ENCODE measurements around the gene TMEM218. TPM values are rescaled to one million over a fixed set of nuclear protein-coding genes. Genes with fewer than 3 reads are reported as not detected.

TMEM218 gene
- total RNA-seq, 6 experiments from 2014 or later = 14.9 to 24.3 (median 20.7) TPM

DNA sequence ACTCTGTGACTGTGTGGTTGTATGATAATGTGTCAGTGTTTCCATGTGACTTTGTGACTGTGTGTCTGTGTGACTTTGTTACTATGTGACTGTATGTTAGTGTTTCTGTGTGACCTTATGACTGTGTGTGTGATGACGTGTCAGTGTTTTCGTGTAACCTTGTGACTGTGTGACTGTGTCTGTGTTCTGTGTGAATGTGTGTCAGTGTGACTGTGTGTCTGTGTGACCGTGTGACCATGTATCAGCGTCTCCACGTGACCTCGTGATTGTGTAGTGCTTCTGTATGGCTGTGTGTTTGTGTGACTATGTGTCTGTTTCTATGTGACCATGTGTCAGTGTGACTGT lies 43.6 kb upstream of the TMEM218 start:
- no peak for DNase-seq
- Mint-ChIP-seq H3K9me3 (no peaks in the 10 kb centered on the region), H3K4me1 (ENCODE audit: low read depth) (no peaks in the 10 kb centered on the region), H3K36me3 (ENCODE audit: low read depth) (no peaks in the 10 kb centered on the region), H3K27me3 (ENCODE audit: insufficient read depth) (peaks cover 30% of the 10 kb centered on the region), H3K4me3 (no peak overlapping the region), H3K27ac (no peak overlapping the region)
- TF ChIP-seq, protein P1, sequence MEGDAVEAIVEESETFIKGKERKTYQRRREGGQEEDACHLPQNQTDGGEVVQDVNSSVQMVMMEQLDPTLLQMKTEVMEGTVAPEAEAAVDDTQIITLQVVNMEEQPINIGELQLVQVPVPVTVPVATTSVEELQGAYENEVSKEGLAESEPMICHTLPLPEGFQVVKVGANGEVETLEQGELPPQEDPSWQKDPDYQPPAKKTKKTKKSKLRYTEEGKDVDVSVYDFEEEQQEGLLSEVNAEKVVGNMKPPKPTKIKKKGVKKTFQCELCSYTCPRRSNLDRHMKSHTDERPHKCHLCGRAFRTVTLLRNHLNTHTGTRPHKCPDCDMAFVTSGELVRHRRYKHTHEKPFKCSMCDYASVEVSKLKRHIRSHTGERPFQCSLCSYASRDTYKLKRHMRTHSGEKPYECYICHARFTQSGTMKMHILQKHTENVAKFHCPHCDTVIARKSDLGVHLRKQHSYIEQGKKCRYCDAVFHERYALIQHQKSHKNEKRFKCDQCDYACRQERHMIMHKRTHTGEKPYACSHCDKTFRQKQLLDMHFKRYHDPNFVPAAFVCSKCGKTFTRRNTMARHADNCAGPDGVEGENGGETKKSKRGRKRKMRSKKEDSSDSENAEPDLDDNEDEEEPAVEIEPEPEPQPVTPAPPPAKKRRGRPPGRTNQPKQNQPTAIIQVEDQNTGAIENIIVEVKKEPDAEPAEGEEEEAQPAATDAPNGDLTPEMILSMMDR (IDR thresholded peaks at IDR 0.05) = no peak

DNA sequence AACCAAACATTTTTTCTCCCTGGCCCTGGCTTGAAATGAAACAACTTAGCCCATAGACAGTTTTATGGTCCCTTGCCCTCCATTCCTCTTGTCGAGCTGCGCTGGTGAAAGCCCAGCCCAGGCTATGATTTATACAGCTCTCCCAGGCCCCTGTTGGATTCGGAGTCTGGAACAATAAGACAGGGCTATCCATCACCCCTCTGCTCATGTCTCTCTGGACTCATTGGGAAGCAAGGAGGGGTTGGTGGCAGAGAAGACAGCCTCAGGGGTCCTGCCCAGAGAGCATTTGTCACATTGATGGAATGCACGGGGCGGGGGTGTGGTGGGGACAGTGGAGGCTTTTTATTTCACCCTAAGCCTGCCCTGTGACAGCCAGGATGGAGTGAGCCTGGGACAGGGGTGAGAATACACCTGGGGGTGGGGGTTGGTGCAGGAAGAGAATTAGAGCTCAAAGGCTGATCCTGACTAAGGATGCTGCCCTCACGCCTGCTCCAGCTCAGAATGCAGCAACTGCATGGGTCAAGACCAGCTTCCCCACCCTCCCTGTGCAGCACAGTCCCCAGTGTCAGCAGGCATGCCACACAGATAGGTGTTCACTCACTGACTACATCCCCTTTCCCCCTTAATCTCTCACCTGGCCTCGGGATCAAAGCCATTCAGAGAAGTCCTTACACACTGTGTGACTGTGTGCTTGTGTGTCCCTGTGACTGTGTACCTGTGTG lies 43.1 kb upstream of the TMEM218 start:
- H3K4me3 Mint-ChIP-seq = no peak overlapping the region
- DNase-seq = no peak
- no peaks in the 10 kb centered on the region for H3K36me3 Mint-ChIP-seq (ENCODE audit: low read depth)
- no peak overlapping the region for H3K27ac Mint-ChIP-seq
- no peaks in the 10 kb centered on the region for H3K9me3 Mint-ChIP-seq
- H3K27me3 Mint-ChIP-seq (ENCODE audit: insufficient read depth) = peaks cover 27% of the 10 kb centered on the region
- TF ChIP-seq, protein P1 (IDR thresholded peaks at IDR 0.05) = no peak
- no peaks in the 10 kb centered on the region for H3K4me1 Mint-ChIP-seq (ENCODE audit: low read depth)

DNA sequence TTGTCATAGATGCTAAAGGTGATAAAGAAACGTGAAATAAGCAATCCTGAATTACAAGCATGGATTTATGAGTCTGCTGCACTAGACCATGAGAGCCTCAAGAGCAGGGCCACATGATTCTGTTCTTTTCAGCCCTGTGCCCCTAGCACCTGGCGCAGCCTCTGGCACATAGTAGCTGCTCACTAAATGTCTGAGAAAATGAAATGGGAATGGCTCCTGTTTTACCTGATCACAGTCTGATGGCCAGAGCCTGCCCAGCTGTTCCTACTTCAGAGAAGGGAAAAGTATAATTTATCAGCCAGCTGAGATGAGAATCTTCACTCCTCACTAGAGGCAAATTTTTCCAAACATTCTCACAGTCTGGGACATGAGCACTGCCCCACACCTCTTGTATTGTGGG lies 42.4 kb upstream of the TMEM218 start:
- H3K9me3 Mint-ChIP-seq = no peaks in the 10 kb centered on the region
- H3K4me1 Mint-ChIP-seq (ENCODE audit: low read depth) = no peaks in the 10 kb centered on the region
- TF ChIP-seq, protein P1 (IDR thresholded peaks at IDR 0.05) = no peak
- no peak overlapping the region for H3K27ac Mint-ChIP-seq
- no peak for DNase-seq
- H3K36me3 Mint-ChIP-seq (ENCODE audit: low read depth) = no peaks in the 10 kb centered on the region
- no peak overlapping the region for H3K4me3 Mint-ChIP-seq
- peaks cover 33% of the 10 kb centered on the region for H3K27me3 Mint-ChIP-seq (ENCODE audit: insufficient read depth)

DNA sequence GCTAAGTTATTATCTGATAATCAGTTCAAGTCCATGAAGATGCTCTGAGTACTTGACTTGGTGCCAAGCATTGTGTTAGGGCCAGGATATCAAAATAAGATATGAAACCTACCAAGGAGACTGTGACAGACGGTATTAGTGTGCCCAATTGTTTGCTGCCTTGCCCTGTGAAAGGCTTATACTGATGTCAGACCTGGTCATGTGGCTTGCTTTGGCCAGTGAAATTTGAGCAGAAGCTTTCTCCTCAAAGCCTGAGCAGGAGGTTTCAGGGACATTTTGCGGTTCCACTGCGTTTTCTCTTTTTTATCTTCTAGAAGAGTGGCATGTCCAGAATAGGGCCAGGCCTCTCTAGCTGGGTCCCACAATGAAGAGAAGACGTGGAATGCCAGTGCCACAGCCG lies 37.3 kb upstream of the TMEM218 start:
- no peak overlapping the region for H3K27ac Mint-ChIP-seq
- H3K9me3 Mint-ChIP-seq = no peaks in the 10 kb centered on the region
- TF ChIP-seq, protein P1 (IDR thresholded peaks at IDR 0.05) = no peak
- H3K4me1 Mint-ChIP-seq (ENCODE audit: low read depth) = no peaks in the 10 kb centered on the region
- peaks cover 31% of the 10 kb centered on the region for H3K27me3 Mint-ChIP-seq (ENCODE audit: insufficient read depth)
- no peak for DNase-seq
- H3K4me3 Mint-ChIP-seq = no peak overlapping the region
- H3K36me3 Mint-ChIP-seq (ENCODE audit: low read depth) = no peaks in the 10 kb centered on the region

DNA sequence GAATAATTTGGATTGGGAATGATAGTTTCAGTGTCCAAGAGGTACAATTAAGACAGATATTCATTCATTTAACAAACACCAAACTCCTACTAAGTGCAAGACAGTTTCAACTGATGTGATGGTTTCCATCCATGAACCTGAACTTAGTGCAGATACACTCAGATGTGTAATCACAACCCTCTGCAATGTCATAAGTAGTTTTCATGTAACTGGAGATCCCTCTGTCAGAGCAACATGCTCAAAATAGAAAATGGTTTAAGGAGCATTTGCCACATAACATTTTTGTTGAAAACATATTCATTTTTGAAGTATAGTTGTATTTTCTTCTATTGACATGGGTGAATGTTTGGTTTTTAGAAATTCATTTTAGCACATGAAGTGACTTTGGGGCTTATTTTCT lies 36.6 kb upstream of the TMEM218 start:
- no peak for DNase-seq
- H3K27ac Mint-ChIP-seq = no peak overlapping the region
- peaks cover 31% of the 10 kb centered on the region for H3K27me3 Mint-ChIP-seq (ENCODE audit: insufficient read depth)
- H3K4me3 Mint-ChIP-seq = no peak overlapping the region
- H3K36me3 Mint-ChIP-seq (ENCODE audit: low read depth) = no peaks in the 10 kb centered on the region
- H3K9me3 Mint-ChIP-seq = no peaks in the 10 kb centered on the region
- no peaks in the 10 kb centered on the region for H3K4me1 Mint-ChIP-seq (ENCODE audit: low read depth)
- TF ChIP-seq, protein P1 (IDR thresholded peaks at IDR 0.05) = no peak

All from HFFc6 (cell line).